ENCODE measurements around the gene ADAMTS6.

Gene ADAMTS6

DNA sequence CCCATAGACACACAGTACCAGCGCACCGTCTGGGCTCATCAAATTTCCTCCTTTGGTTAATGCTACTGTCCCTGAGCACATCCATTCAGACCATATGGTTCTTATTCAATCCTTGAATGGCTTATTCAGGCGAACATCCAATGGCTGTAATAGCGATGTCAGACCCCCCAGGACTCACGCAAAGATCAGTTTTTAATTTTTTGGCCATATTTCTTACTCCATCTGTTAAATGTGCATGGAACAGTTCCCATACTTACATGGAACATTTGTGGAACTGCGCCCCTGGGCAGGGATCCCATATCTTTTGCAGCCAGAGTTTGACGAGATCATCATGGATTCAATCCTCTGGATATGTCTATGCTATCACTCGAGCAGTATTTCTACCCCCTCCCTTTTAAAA is 213.2 kb downstream of the ADAMTS6 start:
- FAIRE-seq, result no peak

DNA sequence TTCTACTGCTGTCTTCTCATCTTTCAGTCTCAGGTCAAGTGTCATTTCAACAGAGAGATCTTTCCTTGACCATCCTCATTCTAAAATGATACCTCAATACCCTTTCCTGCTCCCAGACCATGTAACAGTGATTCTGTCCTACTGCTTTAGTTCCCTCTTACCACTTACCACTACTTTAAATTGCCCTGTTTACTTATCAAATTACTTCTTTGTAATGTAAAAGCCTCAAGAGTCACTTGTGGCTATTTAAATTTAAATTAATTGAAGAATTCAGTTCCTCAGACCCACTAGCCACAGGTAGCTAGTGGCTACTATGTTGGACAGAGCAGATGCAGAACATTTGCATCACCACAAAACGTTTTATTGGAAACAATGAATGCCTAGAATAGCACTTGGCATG is 217.3 kb downstream of the ADAMTS6 start:
- no peak for FAIRE-seq

DNA sequence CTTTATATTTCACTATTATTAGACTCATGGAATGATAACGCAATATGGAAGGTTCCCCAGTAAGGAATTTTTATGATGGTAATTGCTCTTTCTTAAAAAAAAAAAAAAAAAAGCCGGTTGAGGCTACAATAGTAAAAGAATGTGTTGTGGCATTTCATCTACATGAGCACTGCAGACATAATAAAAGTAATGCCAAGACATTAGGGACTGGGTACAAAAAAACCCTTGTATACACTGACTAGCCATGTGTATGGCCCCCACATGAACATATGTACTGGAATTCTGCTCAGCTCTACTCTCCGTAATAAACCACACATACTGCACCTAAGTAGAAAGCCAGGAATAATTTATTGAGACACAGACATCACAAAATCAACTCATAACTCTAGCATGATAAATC is 218.4 kb downstream of the ADAMTS6 start:
- no peak for FAIRE-seq

DNA sequence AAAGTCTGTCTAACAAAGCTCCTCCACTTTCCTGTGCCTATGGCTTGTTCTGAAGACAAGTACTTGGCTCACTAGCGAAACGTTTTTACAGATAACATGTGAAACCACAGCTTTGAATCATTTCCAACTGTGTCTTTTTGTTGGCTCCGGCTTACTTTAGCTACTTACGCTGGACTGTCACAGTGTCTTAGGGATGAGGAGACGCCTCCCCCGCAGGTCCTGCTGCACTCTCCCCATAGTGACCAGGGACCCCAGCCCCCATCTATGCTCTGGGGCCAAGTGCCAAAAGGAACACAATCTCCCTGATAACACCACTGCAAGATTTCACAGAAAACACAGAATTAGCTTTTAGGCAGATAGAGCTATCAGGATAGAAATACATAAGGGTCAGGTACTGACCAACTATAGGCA is 219.1 kb downstream of the ADAMTS6 start:
- FAIRE-seq, result no peak

DNA sequence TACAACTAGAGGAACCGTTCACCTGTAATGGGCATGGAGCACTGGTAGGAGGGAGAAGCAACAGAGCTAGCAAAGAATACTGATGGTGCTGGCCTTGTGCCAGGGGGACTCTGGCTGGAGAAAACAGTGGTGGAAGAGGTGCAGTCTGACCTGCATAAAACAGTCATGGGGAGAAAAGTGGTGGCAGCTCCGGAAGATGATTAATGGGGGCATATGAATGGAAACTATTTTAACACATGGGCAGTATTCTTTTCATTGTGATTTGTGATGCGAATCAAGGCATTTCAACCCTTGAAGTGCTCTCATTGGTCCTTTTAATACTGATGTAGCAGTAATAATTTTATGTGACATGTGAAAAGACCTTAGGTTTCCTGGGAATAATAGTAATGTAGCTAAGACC is 219.6 kb downstream of the ADAMTS6 start:
- no peak for FAIRE-seq

DNA sequence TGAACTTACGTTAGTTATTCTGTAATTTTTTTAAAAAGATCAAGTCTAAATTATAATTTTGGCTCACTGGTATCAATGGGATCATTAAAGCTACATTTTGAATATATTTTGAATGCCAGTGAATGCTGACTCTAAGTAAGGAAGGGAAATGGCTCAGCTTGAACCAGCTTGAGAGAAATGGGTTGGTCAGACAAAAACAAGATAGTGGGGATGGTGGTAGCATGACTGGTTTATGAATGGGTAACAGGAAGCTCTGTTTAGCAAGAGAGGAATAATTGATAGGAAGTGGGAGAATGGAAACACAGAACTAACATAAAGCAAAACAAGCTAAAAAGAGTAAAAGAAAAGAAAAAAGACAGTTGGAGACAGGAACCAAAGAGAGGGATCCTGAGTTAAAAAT is 220.2 kb downstream of the ADAMTS6 start:
- no peak for FAIRE-seq

DNA sequence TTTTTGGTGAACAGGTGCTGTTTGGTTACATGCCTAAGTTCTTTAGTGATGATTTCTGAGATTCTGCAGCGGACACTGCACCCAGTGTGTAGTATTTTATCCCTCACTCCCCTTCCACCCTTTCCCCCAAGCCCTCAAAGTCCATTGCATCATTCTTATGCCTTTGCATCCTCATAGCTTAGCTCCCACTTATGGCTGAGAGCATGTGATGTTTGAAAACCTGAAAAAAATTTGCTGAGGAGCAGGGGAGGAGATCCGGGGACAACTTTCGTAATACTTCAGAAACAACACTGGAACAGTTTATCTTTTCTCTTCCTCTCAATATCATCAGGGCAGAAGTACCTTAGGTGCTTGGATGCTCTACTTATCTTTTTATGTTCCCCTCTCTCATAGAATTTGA is 226.4 kb downstream of the ADAMTS6 start:
- no peak for FAIRE-seq

DNA sequence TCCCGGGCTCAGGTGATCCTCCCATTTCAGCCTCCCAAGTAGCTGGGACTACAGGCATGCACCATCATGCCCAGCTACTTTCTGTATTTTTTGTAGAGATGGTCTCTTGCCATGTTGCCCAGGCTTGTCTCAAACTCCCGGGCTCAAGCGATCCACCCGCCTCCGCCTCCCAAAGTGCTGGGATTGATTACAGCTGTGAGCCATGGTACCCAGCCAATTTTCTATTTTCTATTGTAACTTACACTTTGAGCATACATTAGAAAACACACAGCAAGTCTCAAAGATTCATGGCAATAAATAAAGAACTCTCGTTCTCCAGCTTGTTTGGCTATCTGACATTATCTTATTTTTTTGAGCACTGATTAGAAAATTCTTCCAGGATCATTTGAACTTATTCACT is 228.7 kb downstream of the ADAMTS6 start:
- FAIRE-seq, result no peak

DNA sequence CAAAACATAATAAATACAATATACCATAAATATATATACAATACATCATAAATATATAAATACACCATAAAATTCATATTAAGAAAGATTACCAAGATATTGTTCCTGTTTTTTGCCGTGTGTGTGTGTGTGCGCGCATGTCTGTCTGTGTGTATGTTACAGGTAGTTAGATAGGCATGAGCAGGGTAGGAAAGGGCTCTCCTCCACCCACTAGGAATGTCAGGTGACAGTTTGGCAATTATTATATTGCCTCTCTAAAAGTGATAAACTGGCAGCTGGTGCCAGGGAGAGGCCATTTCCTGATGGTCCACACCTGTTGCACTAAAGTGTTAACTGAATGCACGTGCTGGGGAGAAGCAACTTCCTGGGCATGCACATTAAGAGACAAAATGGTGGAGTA is 232.8 kb downstream of the ADAMTS6 start:
- FAIRE-seq, result no peak

DNA sequence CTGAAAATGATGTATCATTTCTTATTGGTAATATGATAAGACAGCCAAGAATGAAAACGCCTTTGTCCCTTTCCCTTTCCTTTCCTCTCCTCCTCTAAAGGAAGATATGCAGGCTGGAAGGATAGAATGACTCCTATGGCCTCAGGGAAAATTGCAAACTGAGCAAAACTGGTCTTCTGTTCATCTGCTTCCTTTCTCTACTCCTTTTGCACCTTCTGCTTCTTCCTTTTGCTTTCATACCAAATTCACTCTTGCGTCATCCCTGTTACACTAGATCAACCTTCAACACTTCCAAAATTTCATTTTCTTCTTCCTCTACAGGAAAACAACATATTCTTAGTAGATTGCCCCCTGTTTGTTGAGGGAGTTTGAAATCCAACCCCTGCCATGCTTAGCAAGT is 234.1 kb downstream of the ADAMTS6 start:
- FAIRE-seq, result no peak

DNA sequence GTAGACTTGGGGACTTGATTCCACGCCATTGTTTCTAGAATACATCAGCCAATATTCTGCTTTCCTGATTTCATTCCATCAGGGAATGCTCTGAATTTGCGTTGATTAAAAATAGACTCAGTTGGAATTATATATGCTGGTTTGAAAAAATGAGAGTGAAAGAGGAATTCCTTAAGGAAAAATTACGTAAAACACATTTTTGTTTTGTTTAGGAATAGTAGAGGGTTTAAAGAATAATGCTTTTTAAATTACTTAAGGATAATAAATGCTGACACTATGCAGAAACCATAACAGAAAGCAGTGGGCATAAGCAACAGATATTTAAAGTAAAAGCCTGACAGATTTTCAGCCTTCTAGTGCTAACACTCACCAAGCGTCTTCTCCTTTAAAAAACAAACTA is 235.0 kb downstream of the ADAMTS6 start:
- no peak for FAIRE-seq

DNA sequence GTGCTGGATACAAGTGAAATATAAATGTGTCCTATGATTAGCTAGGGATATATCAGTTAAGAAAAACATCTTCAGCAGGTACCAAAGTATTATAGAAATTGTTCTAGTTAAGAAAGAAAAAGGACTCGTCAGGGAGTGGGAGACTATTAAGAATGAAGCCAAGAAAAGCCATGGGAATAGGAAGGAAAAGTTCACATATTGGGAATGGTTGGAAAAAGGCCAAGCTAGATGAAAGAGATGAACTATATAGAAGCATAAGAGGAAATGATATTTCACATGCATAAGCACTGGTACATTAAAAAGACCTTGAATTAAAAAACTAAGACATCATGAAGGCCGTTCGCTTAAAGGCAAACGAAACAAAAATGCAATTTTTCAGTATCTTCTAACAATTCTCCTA is 237.7 kb downstream of the ADAMTS6 start:
- FAIRE-seq, result no peak

DNA sequence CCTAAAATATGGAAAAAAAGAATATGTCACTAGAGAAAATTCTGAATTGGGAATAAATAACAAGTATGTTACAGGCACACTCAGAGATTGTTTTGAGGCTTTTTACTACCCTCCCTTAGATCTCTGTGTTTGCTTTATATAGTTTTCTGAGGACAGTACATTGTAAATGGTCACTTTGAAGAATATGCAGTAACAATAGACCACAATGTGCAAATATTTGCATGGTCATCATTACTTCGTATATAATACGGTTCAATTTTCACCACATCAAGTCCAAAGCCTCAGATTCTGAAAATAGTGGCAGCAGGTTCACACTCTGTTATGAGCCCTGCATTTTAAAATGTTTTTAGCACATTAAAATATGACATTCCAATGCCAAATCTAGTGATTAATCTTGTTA is 238.6 kb downstream of the ADAMTS6 start:
- FAIRE-seq, result no peak

DNA sequence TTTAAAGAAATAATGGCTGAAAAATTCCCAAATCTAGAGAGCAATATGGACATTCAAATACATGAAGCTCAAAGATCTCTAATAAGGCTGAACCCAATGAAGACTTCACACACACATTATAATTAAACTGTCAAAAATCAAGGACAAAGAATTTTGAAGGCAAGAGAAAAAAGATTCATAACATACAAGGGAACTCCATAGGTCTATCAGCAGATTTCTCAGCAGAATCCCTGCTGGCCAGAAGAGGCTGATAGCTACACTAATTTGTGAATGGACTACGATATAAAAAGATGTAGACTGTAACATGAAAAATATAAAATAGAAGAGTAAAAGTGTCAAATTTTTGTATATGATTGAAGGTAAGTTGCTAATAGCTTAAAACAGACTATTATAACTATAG is 251.9 kb downstream of the ADAMTS6 start:
- no peak for FAIRE-seq

DNA sequence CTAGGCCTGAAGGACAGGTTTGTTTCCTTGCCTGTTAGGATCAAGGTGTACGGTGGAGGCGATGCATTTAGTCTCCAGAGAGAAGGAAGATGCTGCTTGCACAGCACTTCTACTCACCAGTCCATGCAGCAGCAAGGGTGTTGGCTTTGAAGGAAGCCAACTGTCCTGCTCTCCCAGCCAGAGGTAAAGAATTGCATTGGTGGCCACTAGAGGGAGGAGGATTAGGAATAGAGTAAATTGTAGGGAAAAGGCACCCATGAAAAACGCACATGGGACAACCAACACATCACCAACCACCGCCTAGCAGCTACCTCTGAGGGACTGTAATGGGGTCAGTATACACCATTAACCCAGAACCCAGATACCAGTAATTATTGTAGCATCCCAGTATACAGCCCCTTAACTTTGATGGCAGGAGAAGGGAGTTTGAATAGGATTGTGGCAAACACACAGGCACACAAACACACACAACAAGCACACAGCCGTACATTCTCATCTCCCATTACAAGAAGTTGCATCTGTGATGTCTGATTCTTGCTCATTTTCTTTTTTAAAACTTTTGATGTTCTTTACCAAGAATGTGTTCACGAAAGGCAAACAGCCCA is 267.7 kb downstream of the ADAMTS6 start:
- no peak for FAIRE-seq

DNA sequence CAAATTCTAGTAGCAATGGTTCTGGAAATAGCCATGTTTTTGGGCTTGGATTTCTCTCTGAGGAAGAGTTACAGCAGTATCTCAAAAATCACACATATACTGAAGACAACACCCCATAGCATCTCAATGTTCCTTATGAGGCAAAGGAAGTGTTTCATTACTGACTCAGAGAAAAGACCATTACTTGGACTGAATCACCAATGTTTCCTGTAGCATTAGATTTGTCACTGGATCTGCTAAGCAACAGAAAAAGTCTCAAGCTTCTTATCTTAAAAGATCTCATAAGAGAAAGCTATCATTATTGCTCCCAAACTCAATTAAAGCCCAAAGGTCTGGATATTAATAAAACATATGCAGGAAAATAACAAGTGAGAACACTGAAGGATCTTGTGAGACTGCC is 272.4 kb downstream of the ADAMTS6 start:
- FAIRE-seq, result no peak

DNA sequence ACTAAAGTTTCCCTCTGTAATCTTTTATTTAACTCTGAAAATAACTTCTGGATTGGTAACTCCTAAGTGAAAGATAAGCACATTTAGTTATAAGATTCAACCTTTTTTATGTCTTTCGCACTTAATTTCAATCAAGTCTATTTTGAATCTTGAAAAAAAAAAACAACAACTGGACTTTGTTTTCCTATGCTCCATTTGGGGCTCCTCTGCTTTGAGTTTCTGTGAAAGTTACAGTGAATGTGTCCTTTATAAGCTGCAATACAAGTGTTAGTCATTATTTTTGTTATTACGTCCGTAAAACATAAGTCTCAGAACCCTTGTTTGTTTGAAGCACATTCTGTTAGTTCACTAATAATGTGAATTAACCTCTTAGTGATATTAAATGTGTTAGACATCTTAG is 276.8 kb downstream of the ADAMTS6 start:
- no peak for FAIRE-seq

DNA sequence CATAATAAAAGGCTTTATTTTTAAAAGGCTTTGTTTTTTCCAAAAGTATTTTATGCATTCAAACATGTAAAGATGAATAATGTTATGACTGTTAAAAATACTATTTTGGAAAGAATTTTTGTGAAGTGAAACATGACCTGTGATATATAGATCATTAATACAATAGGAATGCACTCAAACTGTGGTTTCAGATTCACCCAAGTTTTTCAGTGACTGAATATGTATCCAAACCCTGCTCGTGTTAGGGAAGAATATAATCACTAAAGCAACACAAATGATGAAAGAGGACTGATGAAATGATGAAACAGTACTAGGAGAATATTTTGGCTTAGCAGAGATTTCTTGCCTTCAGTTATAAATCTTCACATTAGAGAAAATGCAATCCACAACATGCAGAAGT is 278.0 kb downstream of the ADAMTS6 start:
- no peak for FAIRE-seq

DNA sequence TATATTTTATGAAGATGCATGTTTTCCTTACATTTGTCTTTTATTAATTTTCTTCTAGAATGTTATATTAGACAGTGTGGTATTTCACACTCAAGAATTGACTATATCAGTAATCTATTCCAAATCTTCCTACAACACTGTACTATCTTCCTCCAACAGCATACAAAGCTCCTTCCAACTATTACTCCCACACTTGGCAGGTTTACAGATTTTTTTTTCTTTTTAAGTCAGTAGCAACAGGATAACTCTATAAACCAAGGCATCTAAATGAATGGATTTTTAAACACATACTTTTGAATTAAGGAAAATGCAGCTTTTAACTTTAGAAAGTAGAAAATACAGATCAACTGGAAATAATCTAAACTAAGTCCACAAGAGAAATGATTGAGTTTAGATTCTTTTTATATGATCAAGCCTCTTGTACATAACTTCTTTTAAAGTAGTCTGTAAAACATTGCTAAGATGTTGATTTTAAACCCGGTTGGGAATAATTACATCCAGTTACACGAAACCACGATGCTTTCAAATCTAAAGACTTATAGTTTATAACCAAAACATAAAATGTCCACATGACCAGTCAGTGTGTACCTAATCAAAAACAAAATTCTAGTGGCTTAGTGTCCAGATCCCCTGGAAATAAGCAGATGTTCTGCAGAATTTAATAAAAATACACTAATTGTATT is 281.6 kb downstream of the ADAMTS6 start:
- no peak for FAIRE-seq

DNA sequence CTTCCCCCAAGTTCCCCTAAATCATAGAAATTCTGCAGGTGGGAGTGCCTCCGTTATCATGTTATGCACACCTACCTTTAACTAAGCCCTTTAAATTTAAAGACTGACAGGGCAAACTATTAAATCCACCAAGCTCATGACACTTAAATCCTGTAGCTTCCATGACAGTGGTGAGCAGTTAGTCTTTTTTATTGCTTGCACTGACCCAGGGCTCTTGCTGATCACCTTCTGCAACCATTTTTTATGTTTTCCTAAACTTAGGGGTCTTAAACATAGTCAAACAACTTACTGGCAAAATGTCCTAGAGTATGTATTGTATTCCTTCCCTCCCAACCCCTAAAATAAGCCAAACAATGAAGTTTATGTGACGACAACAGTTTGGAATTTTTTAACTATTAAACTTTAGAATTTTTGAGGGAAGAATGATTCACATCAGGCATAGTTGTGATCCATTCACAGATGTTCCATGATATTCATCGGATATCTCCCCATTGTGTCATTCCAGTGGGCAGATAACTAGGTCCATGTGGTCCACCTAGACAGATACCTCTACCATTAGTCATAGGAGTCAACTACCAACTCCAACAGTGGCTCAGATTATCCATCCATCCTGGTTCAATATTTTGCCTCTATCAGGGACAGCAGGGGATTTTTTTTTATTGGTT is 283.1 kb downstream of the ADAMTS6 start:
- FAIRE-seq, result no peak

DNA sequence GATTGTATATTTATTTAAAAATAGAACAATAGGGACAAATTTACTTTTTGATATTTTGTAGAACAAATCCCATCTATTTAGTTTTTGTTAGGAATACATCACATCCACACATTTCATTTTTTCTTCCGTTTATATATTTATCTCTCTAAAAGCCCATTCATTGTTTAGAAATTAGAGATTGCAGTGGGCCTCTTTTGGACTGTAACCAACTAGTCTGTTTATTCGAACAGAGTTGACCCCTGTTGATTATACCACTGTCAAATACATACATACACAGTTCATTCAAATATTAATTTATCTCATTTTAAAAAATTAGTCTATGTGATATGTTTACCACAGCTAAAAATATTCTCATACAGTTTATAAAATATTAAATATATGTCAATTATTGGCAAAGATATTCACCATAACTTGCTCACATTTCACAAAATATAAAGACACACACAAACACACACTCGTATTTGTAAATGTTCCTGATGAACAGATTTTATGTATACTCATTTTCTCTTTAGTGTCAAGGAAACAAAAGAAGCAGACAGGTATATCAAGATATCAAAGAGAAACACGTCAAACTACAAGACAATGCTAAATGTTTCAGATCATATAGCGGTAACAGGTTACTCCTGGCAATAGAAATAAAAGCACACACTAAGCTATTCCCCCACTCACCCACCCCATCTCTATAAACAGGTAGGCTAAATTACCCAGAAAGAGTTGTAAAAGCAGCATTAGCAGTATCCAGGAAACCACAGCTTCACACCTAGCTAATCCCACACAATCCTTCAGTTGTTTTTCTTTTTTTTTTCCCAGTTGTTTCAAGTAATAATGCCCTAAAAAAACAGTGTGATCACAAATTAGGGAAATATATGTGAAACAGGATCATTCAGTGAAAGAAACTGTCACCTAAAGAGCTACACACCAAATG is 283.9 kb downstream of the ADAMTS6 start:
- no peak for FAIRE-seq

DNA sequence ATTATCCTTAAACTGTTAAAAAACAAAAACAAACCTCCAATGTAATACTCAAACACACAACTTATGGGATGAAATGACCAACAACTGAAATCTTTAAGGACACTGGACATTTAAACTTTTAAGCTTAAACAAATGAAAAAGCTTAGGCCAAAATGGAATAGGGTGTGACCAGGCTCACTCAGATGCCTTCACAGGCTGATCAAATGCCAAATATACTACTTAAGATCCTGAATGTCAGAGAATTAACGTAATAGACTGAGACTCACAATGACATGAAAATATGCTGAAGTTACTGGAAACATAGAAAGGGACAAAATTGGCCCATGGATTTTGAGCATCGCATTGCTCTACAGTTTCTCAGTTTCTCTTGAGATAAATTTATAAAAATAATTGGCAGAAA is 286.8 kb downstream of the ADAMTS6 start:
- no peak for FAIRE-seq

DNA sequence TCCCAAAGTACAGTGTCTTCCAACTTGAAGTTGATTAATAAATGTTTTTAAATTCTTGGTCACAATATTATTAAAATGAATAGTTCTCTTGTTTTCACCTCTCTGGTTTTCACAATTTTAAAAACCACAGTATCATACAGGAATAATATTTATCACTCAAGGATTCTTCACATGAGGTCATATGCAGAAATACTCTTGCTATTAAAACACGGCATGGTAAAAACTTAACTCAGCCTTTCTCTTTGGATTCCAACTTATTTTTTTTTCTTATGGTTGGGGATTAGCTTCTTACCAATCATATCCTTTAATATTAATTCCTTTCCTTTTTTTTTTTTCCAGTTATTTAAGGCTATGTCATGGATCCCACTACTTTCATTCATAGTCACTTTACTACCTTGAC is 289.4 kb downstream of the ADAMTS6 start:
- no peak for FAIRE-seq

All from colon (tissue), 2 donors.